ENCODE data around the gene PRKAB1.

Gene PRKAB1

DNA sequence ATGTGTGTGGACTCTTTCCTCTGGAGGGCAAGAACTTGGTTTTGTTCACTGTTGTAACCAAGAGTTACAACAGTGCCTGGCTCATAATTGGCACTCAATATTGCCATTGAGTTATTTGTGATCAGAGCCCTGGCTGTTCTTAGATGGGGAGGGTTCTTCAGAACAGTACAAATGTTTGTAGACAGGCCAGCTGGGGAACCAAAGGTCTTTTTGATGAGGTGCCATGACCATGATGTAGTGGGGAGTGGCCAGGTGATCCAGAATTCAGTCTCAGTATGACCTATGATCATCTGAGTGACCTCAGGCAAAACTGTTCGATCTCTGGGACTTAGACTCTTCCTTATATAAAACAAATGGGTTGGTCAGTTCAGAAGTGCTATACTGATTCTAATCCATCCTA is 3.3 kb upstream of the PRKAB1 start:
- no peak for DNase-seq

DNA sequence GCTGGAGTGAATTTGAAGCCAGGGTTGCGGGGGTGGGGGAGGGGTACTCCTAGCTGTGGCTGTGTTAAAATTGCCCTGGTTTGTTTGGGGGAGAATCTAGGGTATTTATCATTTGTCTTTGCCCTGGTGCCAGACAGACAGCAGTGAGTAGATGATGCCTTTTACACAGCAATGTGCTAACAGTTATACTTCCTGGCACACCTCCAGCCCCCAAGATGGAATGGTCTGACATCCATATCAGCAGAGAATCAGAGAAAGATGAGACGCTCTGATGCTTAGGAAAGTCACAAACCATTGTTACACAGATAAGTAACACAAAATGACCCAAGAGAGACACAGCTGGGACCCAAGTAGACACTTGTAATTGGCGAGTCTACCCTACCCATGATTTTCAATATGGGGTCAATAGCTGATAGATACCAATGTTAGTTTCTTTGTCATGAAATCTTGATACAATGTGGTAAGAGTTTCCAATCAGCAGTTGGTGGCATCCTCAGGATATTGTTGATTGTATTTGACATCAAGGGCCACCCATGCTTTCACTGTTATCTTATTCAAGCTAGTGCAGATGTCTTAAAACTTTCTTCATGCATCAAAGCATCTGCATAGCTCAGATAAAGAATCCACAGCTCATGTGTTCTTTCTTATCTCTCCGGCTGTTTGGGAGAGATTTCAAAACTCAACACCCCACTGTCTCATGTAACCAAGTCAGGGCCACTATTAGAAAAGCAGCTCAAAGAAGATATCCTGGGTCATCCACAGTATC is 2.6 kb upstream of the PRKAB1 start:
- no peak for DNase-seq

DNA sequence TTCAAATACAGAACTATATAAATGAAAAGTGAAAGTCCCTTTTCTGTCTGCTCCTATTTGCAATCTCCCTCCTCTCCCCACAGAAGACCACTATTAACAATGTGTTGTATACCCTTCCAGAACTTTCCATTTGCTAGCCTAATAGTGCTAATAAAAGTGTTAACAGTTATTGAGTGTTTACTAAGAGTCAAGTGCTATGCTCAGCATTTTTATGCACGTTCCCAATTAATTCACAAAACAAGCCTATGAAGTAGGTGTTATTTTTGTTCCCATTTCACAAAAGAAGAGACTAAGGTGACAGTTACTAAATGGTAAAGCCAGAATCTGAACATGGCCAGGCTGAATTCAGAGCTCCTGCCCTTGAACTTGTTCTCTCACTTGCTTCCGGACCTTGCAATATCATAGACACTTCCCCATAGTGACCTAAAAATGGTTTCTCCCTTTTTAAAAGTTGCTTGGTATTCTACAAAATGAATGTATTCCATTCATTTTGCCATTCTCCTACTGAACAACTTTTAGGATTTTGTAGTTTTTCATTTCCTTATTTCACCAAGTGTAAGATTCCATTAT is 1.6 kb upstream of the PRKAB1 start:
- DNase-seq, result peak; percentile 43

DNA sequence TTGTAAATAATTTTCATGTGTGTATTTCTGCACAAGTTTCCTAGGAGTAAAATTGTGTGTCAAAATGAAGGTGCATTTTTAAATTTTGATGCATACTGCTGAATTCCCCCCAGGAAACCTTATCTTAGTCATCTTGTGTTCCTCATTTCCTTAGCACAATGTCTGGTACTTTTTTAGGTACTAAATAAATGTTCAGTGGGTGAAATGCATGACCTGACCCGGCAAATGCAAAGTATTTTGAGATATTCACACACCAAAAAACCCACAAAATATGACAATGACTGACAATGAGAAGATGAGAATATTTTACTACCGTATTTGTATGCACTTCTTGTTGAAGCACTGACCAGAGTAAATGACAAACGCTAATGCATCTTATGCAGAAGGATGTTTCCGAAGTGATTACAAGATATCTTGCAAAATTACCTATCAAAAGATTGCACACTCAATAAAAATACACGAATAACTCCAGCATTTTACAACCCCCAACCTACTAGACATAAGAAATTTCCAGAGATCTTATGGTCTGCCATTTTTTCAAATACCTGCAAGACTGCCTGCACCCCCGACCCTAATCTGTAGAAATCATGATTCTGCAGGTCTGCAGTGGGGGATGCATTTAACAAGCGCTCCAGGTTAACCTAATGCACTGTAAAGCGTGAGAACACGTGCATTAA is 895 bp upstream of the PRKAB1 start:
- DNase-seq, result peak; percentile 22

DNA sequence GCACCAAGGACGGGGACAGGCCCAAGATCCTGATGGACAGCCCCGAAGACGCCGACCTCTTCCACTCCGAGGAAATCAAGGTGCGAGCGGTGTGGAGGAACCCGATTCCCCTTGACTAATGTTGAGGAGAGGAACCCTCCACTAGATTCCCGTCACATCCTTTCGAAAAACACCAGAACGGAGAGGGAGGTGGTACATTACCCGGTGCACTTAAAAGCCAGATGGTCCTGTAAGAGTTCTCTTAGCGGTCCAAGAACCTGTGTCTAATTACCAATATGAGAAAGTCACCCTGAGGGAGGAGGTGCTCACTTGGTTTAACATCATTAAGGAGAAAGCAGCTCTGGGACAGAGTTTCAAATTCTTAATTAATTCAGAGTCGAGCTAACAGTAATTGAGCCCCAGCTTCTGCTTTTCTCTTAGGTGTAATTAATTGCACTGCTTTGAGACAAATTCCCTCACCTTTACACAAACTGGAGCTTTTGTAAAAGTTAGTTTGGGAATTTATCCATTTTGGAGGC is 450 bp downstream of the PRKAB1 start:
- no peak for DNase-seq

DNA sequence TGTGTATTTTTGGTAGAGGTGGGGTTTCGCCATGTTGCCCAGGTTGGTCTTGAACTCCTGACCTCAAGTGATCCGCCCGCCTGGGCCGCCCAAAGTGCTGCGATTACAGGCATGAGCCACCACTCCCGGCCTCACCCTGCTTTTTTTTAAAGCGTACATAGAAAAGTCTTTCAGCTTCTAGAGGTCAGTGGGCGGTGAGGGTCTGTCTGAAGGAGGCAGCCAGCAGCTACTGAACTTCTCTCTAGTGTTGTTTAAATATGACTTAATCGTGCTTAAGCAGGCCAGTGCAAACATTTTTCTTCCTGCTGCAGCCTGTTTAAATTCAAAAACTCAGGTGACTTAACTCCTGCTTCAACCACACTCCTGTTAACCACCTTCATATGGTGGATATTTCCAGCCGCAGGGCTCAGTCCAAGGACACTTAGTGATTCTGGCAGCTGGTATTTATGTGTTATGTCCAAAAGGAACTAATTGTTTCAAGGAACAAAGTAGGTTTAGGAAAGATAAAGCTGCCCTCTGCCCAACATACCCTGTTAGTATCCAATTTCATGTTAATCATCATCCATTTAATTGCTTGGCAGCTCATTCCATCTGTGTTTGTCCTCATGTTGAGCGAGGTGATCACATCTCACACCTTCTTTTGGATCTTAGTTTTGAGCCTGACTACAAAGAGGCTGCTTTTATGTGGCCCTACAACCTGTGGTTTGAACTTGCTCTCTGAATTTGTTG is 2.0 kb downstream of the PRKAB1 start:
- no peak for DNase-seq

DNA sequence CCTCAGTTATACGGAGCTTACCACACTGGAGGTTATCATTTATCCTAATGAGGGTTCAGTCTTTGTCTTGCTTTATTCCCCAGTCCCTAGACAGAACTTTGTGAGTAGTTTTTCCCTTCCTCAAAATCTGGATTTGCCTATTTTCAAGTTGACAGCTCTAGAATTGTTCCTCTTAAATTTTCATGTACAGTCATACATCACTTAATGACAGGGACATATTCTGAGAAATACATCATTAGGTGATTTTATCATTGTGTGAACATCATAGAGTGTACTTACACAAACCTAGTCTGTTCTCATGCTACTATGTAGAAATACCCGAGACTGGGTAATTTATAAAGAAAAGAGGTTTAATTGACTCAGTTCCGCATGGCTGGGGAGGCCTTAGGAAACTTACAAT is 3.1 kb downstream of the PRKAB1 start:
- DNase-seq, result no peak

DNA sequence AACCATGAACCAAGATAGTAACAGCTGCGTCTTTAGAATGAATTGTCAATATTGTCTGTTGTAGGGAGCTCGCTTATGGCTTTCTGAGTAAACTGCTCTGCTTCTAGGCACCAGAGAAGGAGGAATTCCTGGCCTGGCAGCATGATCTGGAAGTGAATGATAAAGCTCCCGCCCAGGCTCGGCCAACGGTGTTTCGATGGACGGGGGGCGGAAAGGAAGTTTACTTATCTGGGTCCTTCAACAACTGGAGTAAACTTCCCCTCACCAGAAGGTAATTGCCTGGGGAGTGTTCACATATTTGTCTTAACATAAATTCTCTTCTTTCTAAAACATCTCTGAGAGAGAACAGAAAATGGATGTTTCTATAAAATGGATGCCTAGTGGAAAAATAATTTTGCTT is 4.3 kb downstream of the PRKAB1 start:
- DNase-seq, result no peak

DNA sequence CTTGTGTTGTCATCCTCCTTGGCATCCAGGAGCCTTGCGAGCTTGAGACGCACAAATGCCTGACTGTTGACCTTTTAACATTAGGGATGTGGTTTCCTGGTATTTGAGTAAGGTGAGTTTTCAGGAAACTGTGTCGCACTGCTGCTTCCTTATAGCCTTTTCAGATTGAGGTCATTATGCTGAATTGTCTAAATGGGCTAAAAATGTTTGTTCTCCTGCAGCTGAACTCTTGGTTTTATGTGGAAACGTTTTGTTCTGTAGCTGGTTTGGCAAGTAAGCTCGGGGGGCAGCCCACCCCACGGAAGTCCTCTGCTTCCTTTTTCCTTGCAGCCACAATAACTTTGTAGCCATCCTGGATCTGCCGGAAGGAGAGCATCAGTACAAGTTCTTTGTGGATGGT is 5.7 kb downstream of the PRKAB1 start:
- DNase-seq, result no peak

DNA sequence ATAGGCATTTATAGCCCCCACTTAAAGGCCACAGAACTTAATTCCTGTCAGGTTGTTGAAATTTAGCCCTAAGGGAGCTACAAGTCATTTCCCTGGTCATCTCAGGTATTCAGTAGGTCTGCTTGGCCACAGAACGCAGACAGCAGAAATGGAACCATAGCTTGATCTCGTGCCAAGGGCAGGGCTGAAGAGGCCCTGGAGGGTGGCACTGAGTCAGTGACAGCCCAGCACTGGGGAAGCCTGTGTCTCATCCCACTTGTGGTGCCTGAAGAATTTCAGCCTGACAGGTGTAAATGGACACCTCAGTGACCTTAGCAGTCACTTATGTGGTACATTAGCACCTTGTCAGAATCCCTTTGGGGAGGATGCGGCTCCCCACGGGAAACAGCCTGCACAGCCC is 6.6 kb downstream of the PRKAB1 start:
- DNase-seq, result no peak

DNA sequence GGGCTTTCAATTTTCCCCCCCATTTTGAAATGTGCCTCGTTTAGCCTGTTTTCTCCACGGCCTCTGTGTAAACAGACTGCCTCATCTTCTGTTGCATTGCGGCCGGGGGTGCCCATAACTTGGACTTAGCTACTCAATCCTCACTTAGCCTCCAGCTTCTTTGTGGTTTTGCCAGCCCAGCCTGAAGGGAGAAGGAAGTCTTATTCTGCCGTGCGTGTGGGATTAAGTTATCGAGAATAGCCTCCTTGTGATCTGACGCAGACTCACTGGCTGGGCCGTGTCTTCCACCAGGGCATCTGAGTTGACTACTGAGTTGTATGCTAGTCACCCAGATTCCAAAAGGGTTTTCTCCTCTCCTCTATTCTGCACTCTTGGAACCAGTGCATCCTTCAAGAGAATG is 8.1 kb downstream of the PRKAB1 start:
- peak; percentile 77 for DNase-seq

DNA sequence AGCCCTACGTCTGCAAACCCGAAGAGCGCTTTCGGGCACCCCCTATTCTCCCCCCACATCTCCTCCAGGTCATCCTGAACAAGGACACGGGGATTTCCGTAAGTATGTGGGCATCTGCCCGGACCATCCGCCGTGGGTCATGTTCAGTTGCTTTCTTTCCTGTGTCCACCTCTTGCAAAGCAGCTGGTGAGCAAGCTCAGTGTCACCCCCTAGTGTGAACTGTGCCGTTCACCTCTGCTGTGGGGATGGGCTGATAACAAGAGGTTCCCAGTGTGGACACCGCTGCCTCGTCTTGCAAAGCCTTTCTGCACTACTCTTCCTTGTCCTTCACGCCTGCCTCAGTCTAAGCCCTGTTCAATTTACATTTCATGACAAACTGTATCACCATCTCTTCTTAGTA is 8.6 kb downstream of the PRKAB1 start:
- no peak for DNase-seq

DNA sequence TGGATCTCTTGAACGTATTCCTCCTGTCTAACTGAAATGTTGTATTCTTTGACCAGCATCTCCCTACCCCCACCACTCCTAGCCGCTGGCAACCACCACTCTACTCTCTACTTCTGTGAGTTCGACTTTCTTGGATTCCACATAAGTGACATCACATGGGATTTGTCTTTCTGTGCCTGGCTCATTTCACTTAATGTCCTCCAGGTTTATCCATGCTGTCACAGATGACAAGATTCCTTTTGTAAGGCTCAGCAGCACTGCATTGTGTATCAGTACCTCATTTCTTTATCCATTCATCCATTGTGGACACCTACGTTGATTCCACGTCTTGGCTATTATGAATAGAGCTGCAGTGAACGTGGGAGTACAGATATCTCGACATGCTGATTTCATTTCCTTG is 10.5 kb downstream of the PRKAB1 start:
- DNase-seq, result no peak

DNA sequence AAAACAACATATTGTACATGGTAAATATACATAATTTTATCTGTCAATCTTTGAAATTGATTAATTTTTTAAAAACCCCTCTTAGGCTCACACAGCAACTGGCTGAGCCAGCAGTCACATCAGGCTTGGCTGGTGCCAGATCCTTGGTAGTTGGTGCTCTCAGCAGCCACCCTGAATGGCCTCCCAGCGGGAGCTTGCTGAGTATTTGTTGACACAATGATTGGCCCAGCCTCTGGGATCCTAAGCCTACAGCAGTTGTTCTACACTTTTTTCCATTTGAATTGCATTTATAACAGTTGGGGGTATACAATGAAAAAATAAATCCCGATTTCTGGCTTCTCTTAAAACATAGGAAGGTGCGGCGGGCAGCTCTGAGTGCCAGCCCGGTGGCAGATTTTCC is 11.1 kb downstream of the PRKAB1 start:
- no peak for DNase-seq

DNA sequence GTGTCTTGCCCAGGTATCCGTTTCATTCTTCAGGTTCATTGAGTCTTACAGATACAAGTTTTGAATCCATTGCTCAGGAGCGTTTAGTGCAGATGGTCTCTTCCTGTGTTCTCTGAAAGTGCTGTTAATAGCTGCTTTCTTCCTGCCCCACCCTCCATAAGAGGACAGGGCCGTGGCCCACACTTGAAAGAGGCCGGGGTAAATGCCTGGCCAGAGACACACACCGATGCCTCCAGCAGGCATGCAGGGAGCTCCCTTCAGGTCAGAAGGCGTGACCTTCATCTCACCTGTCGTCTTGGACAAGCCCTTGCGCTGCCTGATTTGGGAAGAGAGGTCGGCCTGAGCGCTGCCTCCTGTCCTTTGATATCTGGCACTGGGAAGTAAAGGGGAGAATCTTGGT is 11.6 kb downstream of the PRKAB1 start:
- no peak for DNase-seq

DNA sequence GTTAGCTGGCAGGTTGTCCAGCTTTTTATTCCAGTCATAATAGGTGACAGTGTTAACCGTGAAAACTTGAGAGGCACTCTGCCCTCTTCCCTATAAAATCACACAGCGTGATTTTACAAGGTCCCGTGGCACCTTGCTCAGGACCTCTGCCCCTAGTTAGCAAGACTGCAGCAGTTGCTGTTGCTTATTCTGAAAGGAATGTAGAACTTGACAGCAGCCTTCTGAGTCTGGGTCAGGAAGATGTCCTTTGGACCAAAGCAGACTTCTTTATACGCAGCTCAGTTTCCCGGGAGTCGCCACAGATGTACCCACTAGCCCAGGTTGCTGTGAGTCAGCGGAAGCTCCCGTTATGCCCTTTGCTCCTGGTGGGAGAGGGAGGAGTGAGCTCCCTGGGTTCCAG is 13.2 kb downstream of the PRKAB1 start:
- DNase-seq, result no peak

DNA sequence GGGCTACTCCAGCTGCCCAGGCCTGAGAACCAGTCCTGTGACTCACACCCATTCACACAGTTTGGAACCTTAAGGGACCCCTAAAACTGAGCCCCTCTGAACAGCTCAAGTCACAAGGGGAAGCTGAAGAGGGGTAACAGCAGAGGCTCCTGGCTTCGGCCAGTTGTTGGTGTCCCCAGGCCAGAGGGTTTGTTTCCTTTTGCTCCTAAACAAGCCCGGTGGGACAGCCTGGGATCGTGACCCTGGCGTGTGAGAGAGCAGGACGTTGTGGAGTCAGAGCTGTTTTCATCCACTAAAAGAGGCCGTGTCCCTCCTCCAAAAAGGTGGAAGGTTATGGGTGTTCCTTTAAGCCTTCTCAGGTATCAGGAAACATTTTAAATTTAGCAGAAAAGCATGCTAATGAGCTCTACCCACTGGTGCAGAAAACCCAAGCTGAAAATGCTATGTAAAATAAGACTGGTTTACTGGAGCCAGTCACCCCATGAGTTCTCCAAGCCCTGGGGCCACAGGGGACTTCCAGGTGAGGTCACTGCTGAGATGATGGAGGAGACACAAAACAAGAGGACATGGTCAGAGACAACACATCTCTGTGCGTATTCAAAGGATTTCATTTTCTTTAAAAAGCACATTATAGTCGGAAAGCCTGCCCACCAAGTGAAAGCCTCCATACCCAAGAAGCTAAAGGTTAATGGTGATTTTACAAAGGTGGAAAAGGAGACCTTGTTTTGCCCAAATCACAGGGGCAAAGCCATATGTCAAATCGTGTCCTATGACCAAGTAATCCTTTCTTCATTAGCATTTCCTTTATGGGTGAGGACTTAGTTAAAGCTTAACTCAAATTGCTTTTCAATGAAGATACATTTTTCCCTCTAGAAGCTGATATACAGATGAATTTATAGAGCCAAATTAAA is 14.1 kb downstream of the PRKAB1 start:
- DNase-seq, result no peak

DNA sequence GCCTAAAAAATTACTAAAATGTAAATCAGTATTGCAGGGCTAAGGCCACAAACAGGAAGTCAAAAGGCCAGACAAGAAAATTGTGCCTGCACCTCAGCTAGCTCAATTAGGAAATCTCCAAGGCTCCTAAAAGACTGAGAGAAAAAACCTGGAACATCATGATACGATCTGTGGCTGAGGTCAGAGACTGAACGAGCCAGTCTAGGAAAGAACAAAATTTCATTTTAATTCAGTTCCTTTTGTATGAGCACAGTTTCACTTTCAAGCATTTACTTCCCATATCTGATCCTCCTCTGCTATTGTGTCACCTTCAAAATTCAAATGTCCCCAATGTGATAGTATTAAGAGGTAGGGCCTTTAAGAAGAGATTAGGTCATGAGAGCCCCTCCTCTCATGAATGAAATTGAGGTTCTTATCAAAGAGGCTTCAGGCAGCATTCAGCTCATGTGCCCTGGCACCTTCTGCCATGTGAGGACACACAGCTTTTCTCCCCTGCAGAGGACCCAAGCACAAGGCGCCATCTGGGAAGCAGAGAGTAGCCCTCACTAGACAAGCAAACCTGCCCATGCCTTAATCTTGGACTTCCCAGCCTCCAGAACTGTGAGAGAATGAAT is 14.8 kb downstream of the PRKAB1 start:
- peak; percentile 84 for DNase-seq

DNA sequence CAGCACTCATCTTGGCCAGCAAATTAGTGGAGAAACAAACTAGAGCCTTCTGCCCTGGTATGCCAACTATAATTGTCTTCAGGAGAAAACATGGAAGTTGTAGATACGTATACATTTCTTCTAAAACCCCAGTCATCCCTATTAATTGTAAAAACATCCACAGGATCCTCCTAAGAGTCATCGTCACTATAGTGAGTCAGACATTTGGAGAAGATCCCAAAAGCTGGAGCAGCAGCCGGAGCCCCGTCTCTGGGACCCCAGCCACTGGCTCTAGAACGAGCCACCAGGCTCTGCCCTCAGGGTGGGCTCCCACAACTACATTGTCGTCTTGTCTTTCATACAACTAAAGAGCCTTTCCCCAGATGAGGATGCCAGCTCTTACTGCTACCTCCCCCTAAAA is 15.5 kb downstream of the PRKAB1 start:
- DNase-seq, result no peak

DNA sequence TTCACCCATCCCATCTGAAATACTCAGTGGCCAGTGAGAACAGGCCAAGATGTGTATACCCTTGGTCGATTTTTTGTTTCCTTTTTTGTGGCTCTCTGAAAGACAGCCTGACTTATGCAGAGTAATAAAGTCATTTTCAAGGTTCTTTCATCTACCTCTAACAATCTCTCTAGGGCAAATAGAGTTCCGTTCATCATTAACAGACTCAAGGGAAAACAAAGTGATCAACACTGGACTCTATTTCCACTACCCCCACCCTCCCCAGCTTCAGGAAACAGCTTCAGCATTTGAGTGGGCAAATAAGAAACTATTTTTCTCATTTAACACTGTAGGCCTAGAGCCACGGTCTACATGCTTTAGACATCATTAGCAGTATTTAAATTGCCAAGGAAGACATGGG is 15.9 kb downstream of the PRKAB1 start:
- no peak for DNase-seq

DNA sequence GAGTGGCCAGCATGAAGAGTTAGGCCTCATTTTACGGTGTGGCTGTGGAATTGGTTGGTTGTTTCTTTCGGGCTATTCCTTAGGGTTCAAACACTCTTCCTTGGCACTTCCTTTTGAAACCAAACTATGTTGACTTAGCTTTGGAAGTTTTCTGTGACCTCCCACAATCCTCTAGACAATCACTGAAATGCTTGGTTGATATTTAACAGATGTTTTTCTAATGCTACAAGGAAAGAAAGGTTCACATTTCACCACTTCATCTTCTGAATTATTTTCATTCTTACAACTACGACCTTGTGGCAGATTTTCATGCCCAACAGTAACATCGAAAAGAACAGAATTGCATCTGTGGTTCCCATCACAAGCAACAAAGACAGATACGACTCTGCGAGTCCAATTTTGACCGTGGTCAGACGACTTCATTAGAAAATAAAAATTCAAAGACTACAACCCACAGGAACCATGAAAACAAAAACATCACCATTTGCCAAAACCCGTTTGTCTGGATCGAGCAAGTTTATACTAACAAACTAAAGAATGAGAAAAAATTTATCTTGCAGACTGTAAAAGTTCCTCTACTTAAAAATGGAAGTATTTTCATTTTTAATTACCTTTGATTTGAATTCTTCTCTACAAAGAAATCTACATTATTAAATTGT is 16.9 kb downstream of the PRKAB1 start:
- no peak for DNase-seq
